WI38 (cell line): ENCODE results near the gene VCL.

Source experiments
- H3K4me3 ChIP-seq: 2 replicates; pipeline ENCODE4 v1.5.1; 2011; ENCODE audit warnings: low read depth, mild to moderate bottlenecking, control low read depth, low read length
- TF ChIP-seq, protein P1 (sequence below): IDR thresholded peaks from 2 replicates; pipeline ENCODE4 v1.5.1; 2012; ENCODE audit warnings: low read depth, mild to moderate bottlenecking, control low read depth, low read length

The VCL gene

DNA sequence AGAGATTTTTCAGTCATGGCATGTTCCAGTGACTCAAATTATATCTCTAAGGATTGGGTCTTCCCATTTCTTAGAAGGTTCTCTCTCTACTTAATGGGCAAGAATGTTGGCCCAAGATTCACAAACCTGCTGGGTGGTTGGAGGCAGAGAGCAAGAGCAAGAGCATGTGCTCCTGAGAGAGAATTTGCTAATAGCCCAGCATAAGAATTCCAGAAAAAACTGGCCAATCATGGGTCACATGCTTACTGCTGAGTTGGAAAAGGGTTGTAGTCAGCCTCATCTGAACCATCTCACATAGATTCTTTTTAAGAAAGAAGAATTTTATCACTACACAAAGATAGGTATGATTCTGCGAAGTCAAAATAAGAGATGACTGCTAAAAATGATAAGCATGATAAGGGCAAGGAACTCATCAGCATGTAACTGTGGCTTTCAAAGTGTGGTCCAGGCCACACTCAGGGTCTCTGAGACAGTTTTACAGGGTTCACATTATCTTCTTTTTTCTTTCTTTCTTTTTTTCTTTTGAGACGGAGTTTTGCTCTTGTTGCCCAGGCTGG, 8.2 kb upstream of the VCL start:
- TF ChIP-seq, protein P1, sequence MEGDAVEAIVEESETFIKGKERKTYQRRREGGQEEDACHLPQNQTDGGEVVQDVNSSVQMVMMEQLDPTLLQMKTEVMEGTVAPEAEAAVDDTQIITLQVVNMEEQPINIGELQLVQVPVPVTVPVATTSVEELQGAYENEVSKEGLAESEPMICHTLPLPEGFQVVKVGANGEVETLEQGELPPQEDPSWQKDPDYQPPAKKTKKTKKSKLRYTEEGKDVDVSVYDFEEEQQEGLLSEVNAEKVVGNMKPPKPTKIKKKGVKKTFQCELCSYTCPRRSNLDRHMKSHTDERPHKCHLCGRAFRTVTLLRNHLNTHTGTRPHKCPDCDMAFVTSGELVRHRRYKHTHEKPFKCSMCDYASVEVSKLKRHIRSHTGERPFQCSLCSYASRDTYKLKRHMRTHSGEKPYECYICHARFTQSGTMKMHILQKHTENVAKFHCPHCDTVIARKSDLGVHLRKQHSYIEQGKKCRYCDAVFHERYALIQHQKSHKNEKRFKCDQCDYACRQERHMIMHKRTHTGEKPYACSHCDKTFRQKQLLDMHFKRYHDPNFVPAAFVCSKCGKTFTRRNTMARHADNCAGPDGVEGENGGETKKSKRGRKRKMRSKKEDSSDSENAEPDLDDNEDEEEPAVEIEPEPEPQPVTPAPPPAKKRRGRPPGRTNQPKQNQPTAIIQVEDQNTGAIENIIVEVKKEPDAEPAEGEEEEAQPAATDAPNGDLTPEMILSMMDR, result no peak
- H3K4me3 ChIP-seq, result no peak overlapping the region

- TF ChIP-seq, protein P1, result no peak
- H3K4me3 ChIP-seq, result no peak overlapping the region
These were observed 6.6 kb upstream of the VCL start for GRCh38 chr10:73991203-73991883.

DNA sequence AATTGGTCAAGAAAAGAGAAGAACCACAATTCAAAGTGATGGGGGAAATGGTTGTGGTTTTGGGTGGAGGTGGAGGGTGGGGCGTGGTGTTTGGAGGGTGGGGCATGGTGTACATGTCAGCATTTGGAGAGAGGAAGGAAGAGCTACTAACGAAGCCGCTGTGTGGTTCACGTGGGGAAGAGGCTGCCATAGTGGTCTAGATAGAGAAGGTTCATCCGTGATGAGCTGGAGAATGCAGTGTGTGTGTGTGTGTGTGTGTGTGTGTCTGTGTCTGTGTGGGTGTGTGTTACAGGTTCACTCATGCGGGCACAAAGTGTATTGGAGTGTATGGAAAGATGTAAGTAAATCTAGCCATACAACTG, 6.1 kb upstream of the VCL start:
- TF ChIP-seq, protein P1, result no peak
- H3K4me3 ChIP-seq, result no peak overlapping the region

GRCh38 chr10:73992899-73993788, 4.8 kb upstream of the VCL start:
- H3K4me3 ChIP-seq, result no peak overlapping the region
- TF ChIP-seq, protein P1, result no peak

- TF ChIP-seq, protein P1, result no peak
- no peak overlapping the region for H3K4me3 ChIP-seq
These were observed 2.9 kb upstream of the VCL start for GRCh38 chr10:73995035-73995358.

DNA sequence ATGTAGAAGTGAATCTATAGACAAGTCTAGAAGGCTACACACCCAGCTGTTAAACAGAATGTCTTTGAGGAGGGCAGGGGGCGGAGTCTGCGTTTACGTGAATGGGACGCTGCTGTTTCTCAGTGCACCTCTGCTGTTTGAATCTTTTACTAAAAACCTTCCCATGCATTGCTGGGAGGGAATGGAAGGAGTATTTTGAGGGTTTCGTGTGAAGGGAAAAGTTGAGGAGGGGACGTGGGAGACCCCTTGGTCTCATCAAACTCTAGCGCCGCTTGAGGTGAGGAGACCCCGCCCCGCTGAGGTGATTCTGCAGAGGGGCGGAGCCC, 492 bp upstream of the VCL start:
- H3K4me3 ChIP-seq, result peak overlapping the region; percentile 99
- TF ChIP-seq, protein P1, result no peak

DNA sequence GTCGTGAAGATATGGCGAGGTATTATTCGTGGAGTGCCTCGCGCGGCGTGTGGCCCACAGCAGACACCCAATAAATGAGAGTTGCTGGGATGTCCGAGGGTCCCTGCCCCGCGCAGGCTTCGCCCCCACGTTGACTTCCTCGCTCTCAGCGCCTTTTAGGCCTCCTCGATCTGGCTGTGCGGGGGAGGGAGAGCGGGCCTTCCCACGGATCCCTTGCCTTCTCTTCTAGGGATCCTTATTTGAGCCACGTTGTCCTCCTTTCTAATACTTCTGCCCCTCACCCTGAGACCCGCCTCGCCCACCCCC, 660 bp downstream of the VCL start:
- peak overlapping the region; percentile 99 for H3K4me3 ChIP-seq
- TF ChIP-seq, protein P1, result no peak
